Measurements from ENCODE around the gene EPS8L2.

Gene EPS8L2

DNA sequence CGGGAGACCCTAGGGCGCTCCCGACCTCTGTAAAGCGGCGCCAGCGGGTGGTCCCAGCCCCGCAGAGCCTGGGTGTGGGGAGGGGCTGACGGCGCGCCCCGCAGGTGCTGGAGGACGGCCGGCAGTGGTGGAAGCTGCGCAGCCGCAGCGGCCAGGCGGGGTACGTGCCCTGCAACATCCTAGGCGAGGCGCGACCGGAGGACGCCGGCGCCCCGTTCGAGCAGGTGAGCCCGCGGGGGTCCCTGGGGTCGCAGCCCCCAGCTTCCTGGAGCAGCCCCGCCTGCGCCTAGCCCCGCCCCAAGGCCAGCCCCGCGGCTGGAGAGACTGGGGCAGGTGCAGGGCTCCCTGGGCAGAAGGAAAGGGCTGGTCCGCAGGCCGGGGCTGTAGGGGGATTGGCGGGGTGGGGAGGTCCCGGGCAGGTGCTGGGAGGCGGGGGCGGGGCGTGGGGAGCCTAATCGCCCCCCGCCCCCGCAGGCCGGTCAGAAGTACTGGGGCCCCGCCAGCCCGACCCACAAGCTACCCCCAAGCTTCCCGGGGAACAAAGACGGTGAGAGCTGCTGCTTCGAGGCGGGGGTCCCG, 19.7 kb downstream of the EPS8L2 start:
- Histone ChIP-seq H3K27ac (replicated peaks) (no peak overlapping the region), H3K27me3 (ENCODE audit: insufficient read depth, poor library complexity, severe bottlenecking) (peaks cover 2% of the 10 kb centered on the region), H3K4me3 (replicated peaks; ENCODE audit: insufficient read depth, low read length) (peak overlapping the region; percentile 26)
- TF ChIP-seq, protein P1, sequence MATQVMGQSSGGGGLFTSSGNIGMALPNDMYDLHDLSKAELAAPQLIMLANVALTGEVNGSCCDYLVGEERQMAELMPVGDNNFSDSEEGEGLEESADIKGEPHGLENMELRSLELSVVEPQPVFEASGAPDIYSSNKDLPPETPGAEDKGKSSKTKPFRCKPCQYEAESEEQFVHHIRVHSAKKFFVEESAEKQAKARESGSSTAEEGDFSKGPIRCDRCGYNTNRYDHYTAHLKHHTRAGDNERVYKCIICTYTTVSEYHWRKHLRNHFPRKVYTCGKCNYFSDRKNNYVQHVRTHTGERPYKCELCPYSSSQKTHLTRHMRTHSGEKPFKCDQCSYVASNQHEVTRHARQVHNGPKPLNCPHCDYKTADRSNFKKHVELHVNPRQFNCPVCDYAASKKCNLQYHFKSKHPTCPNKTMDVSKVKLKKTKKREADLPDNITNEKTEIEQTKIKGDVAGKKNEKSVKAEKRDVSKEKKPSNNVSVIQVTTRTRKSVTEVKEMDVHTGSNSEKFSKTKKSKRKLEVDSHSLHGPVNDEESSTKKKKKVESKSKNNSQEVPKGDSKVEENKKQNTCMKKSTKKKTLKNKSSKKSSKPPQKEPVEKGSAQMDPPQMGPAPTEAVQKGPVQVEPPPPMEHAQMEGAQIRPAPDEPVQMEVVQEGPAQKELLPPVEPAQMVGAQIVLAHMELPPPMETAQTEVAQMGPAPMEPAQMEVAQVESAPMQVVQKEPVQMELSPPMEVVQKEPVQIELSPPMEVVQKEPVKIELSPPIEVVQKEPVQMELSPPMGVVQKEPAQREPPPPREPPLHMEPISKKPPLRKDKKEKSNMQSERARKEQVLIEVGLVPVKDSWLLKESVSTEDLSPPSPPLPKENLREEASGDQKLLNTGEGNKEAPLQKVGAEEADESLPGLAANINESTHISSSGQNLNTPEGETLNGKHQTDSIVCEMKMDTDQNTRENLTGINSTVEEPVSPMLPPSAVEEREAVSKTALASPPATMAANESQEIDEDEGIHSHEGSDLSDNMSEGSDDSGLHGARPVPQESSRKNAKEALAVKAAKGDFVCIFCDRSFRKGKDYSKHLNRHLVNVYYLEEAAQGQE (IDR thresholded peaks at IDR 0.05; ENCODE audit: insufficient replicate concordance, low read depth): no peak
- TF ChIP-seq, protein P2, sequence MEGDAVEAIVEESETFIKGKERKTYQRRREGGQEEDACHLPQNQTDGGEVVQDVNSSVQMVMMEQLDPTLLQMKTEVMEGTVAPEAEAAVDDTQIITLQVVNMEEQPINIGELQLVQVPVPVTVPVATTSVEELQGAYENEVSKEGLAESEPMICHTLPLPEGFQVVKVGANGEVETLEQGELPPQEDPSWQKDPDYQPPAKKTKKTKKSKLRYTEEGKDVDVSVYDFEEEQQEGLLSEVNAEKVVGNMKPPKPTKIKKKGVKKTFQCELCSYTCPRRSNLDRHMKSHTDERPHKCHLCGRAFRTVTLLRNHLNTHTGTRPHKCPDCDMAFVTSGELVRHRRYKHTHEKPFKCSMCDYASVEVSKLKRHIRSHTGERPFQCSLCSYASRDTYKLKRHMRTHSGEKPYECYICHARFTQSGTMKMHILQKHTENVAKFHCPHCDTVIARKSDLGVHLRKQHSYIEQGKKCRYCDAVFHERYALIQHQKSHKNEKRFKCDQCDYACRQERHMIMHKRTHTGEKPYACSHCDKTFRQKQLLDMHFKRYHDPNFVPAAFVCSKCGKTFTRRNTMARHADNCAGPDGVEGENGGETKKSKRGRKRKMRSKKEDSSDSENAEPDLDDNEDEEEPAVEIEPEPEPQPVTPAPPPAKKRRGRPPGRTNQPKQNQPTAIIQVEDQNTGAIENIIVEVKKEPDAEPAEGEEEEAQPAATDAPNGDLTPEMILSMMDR (IDR thresholded peaks at IDR 0.05; ENCODE audit: insufficient read depth, low read length): no peak
- no peak for TF ChIP-seq GABPA (IDR thresholded peaks at IDR 0.05; ENCODE audit: low read depth)
- TF ChIP-seq SPI1 (IDR thresholded peaks at IDR 0.05; ENCODE audit: borderline replicate concordance, low read depth): no peak
- DNase-seq (ENCODE audit: low read depth in 1 of 2, low spot score in 1 of 2): no peak

DNA sequence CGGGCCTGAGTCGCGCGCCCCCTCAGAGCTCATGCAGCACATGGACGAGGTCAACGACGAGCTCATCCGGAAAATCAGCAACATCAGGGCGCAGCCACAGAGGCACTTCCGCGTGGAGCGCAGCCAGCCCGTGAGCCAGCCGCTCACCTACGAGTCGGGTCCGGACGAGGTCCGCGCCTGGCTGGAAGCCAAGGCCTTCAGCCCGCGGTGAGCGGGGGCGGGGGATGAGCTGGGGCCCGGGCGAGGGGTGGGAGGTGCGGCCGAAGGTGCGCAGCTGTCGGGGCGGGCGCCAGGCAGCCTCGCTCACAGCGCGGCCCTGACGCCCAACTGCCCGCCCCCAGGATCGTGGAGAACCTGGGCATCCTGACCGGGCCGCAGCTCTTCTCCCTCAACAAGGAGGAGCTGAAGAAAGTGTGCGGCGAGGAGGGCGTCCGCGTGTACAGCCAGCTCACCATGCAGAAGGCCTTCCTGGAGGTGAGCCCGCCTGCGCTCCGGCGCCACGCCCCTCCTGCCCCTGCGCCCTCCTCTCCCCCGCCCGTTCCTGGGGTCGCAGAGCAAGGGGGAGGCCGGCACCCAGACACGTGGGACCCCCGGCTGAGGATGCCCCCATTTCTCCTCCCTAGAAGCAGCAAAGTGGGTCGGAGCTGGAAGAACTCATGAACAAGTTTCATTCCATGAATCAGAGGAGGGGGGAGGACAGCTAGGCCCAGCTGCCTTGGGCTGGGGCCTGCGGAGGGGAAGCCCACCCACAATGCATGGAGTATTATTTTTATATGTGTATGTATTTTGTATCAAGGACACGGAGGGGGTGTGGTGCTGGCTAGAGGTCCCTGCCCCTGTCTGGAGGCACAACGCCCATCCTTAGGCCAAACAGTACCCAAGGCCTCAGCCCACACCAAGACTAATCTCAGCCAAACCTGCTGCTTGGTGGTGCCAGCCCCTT, 20.5 kb downstream of the EPS8L2 start:
- peak overlapping the region; percentile 26; the same call in 1 of the 2 replicates for H3K4me3 ChIP-seq (replicated peaks; ENCODE audit: insufficient read depth, low read length)
- TF ChIP-seq, protein P2 (IDR thresholded peaks at IDR 0.05; ENCODE audit: insufficient read depth, low read length): no peak
- TF ChIP-seq POLR2AphosphoS5 (IDR thresholded peaks at IDR 0.05; ENCODE audit: low read depth) (no peak), SPI1 (IDR thresholded peaks at IDR 0.05; ENCODE audit: borderline replicate concordance, low read depth) (peak; percentile 40; the same call in 1 of the 2 replicates), GABPA (IDR thresholded peaks at IDR 0.05; ENCODE audit: low read depth) (no peak)
- no peaks in the 10 kb centered on the region for H3K27me3 ChIP-seq (ENCODE audit: insufficient read depth, poor library complexity, severe bottlenecking)
- no peak overlapping the region for H3K27ac ChIP-seq (replicated peaks)
- peak; percentile 50 to 62 for DNase-seq (ENCODE audit: low read depth in 1 of 2, low spot score in 1 of 2)

DNA sequence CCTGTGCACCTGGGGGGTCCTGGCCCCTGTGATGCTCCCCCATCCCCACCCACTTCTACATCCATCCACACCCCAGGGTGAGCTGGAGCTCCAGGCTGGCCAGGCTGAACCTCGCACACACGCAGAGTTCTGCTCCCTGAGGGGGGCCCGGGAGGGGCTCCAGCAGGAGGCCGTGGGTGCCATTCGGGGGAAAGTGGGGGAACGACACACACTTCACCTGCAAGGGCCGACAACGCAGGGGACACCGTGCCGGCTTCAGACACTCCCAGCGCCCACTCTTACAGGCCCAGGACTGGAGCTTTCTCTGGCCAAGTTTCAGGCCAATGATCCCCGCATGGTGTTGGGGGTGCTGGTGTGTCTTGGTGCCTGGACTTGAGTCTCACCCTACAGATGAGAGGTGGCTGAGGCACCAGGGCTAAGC, 21.3 kb downstream of the EPS8L2 start:
- no peak overlapping the region for H3K27ac ChIP-seq (replicated peaks)

More for the DNA sequence above, 21.3 kb downstream of the EPS8L2 start:
- H3K4me3 ChIP-seq (replicated peaks; ENCODE audit: insufficient read depth, low read length): no peak overlapping the region
- TF ChIP-seq SPI1 (IDR thresholded peaks at IDR 0.05; ENCODE audit: borderline replicate concordance, low read depth): no peak
- TF ChIP-seq, protein P2 (IDR thresholded peaks at IDR 0.05; ENCODE audit: insufficient read depth, low read length): no peak
- no peak for TF ChIP-seq GABPA (IDR thresholded peaks at IDR 0.05; ENCODE audit: low read depth)
- no peak for TF ChIP-seq POLR2AphosphoS5 (IDR thresholded peaks at IDR 0.05; ENCODE audit: low read depth)
- TF ChIP-seq, protein P1 (IDR thresholded peaks at IDR 0.05; ENCODE audit: insufficient replicate concordance, low read depth): no peak
- DNase-seq (ENCODE audit: low read depth in 1 of 2, low spot score in 1 of 2): no peak
- H3K27me3 ChIP-seq (ENCODE audit: insufficient read depth, poor library complexity, severe bottlenecking): no peaks in the 10 kb centered on the region

Data from HL-60 (cell line).